ENCODE data around the gene PCDHGA2.

- no peak for TF ChIP-seq POLR2AphosphoS5 (IDR thresholded peaks at IDR 0.05)
- TF ChIP-seq CTCF (IDR thresholded peaks at IDR 0.05; ENCODE audit: poor library complexity, severe bottlenecking) = no peak
- TF ChIP-seq TAF1 (IDR thresholded peaks at IDR 0.05; ENCODE audit: low read depth) = no peak
- TF ChIP-seq EZH2 (IDR thresholded peaks at IDR 0.05; ENCODE audit: borderline replicate concordance, insufficient read depth, low read length, poor library complexity, severe bottlenecking) = no peak
- TF ChIP-seq RAD21 (conservative IDR thresholded peaks at IDR 0.05) = no peak
- TF ChIP-seq REST (IDR thresholded peaks at IDR 0.05; ENCODE audit: borderline replicate concordance) = no peak
- no peak for TF ChIP-seq SMC3 (conservative IDR thresholded peaks at IDR 0.05; ENCODE audit: poor library complexity)
- TF ChIP-seq EP300 (conservative IDR thresholded peaks at IDR 0.05; ENCODE audit: poor library complexity, severe bottlenecking) = no peak
Observed at GRCh38 chr5:141384471-141385267, 46.1 kb downstream of the PCDHGA2 start.

All from neural cell (in vitro differentiated cells).